Measurements from ENCODE around the gene ASH1L. TPM values are rescaled to one million over a fixed set of nuclear protein-coding genes. Genes with fewer than 3 reads are reported as not detected.

The ASH1L gene
- total and polyA plus RNA-seq, 9 of the 15 experiments (the other 6 are each of a cell fraction or from before 2014, with no cell fraction given) = 2.0 to 23.3 (median 14.6) TPM

- Histone ChIP-seq H3K4me1 (replicated peaks in 1 of 2; ENCODE audit: control insufficient read depth in 2 of 2, insufficient read depth in 2 of 2, low read length in 2 of 2) (peaks cover 0 to 4% of the 10 kb centered on the region in 2 experiments; a peak in 1 of 5 replicates), H3K9ac (ENCODE audit: insufficient read depth in 1 of 2, low read depth in 2 of 2, low read length in 2 of 2) (no peak overlapping the region), H4K20me1 (replicated peaks; ENCODE audit: control insufficient read depth, insufficient read depth, low read length) (no peaks in the 10 kb centered on the region), H3K9me3 (replicated peaks; ENCODE audit: control insufficient read depth, insufficient read depth, low read depth, low read length) (no peaks in the 10 kb centered on the region), H3K36me3 (ENCODE audit: control insufficient read depth, insufficient read depth, low read length) (peaks cover 86% of the 10 kb centered on the region), H3K9me1 (ENCODE audit: control insufficient read depth, insufficient read depth, low read length) (no peaks in the 10 kb centered on the region), H2AFZ (ENCODE audit: low read depth, low read length) (no peak overlapping the region), H3K4me3 (no peak overlapping the region), H3K27me3 (ENCODE audit: control insufficient read depth in 2 of 2, insufficient read depth in 2 of 2, low read length in 2 of 2) (no peaks in the 10 kb centered on the region), H3K79me2 (ENCODE audit: control insufficient read depth, insufficient read depth, low read length) (no peaks in the 10 kb centered on the region), H3K27ac (ENCODE audit: extremely low read depth, low read depth, low read length) (no peak overlapping the region), H3K4me2 (ENCODE audit: insufficient read depth, low read length) (no peak overlapping the region)
- no TSS peak for BruUV-seq (replicated peaks)
- ChIA-PET POLR2A (interaction anchor here (0.7 to 1.2 kb wide), 4 partner anchors 15 to 21 kb away, joined by 3 to 4 read pairs (median 4); no protein-coding TSS in a partner anchor), CTCF (ENCODE audit: low intra/inter-chr PET ratio) (no interaction called here)
- FAIRE-seq (no peak), ATAC-seq (no peak), DNase-seq (ENCODE audit: extremely low read depth in 1 of 4, low spot score in 3 of 4) (no peak)
- in situ Hi-C loops (cut with MboI) = no loop called here
- WGBS (ENCODE audit: insufficient coverage, low coverage, missing lambda C conversion rate) = 100% methylated on average over 2 of the region's 3 CpGs
- intact Hi-C loops (cut with micrococcal nuclease) = no loop called here
- TF ChIP-seq MBD1 (CRISPR knock-in tag; IDR thresholded peaks at IDR 0.05) = no peak
- TF ChIP-seq IRF2 (CRISPR knock-in tag; IDR thresholded peaks at IDR 0.05) = no peak
- no peak for TF ChIP-seq JUN (IDR thresholded peaks at IDR 0.05; ENCODE audit: borderline replicate concordance, low read depth, low read length)
- TF ChIP-seq JUN (CRISPR knock-in tag; IDR thresholded peaks at IDR 0.05; ENCODE audit: borderline replicate concordance) = no peak
- TF ChIP-seq PHB2 (IDR thresholded peaks at IDR 0.05; ENCODE audit: low read depth) = no peak
- no peak for TF ChIP-seq NFXL1 (CRISPR knock-in tag; IDR thresholded peaks at IDR 0.05)
- TF ChIP-seq, protein P1, sequence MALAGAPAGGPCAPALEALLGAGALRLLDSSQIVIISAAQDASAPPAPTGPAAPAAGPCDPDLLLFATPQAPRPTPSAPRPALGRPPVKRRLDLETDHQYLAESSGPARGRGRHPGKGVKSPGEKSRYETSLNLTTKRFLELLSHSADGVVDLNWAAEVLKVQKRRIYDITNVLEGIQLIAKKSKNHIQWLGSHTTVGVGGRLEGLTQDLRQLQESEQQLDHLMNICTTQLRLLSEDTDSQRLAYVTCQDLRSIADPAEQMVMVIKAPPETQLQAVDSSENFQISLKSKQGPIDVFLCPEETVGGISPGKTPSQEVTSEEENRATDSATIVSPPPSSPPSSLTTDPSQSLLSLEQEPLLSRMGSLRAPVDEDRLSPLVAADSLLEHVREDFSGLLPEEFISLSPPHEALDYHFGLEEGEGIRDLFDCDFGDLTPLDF (CRISPR knock-in tag; IDR thresholded peaks at IDR 0.05) = no peak
Measured at GRCh38 chr1:155342842-155343241, 219.8 kb downstream of the ASH1L start.
